ENCODE data around the gene AP3D1. TPM values are rescaled to one million over a fixed set of nuclear protein-coding genes. Genes with fewer than 3 reads are reported as not detected.

AP3D1 gene
- total RNA-seq, 1 donor from 2014 or later = 64.3 TPM

GRCh38 chr19:2061495-2062388 is 89.6 kb downstream of the AP3D1 start:
- peak; percentile 96 for DNase-seq

GRCh38 chr19:2060884-2061494 is 90.4 kb downstream of the AP3D1 start:
- DNase-seq = peak; percentile 74

GRCh38 chr19:2059422-2060201 is 91.8 kb downstream of the AP3D1 start:
- peak; percentile 47 for DNase-seq

- no peak for DNase-seq
Observed at GRCh38 chr19:2058570-2059421, 92.6 kb downstream of the AP3D1 start.

- DNase-seq = no peak
Observed at GRCh38 chr19:2057484-2058469, 93.6 kb downstream of the AP3D1 start.

- DNase-seq = no peak
Observed at GRCh38 chr19:2056837-2057192, 94.6 kb downstream of the AP3D1 start.

GRCh38 chr19:2055931-2056836 is 95.2 kb downstream of the AP3D1 start:
- no peak for DNase-seq

GRCh38 chr19:2054763-2055162 is 96.6 kb downstream of the AP3D1 start:
- DNase-seq = no peak

- DNase-seq = no peak
Observed at GRCh38 chr19:2053601-2054389, 97.6 kb downstream of the AP3D1 start.

GRCh38 chr19:2051773-2052704 is 99.3 kb downstream of the AP3D1 start:
- no peak for DNase-seq

GRCh38 chr19:2050991-2051772 is 100.2 kb downstream of the AP3D1 start, which contains the start of gene MKNK2:
Gene MKNK2 (minus strand): TSS chr19:2051244. CDS start chr19:2050851, 393 bp downstream.
- DNase-seq = peak; percentile 86

Other genes starting within 250 kb of the AP3D1 start
- gene ADAT3, start 246.2 kb downstream of the AP3D1 start, total RNA-seq = 1.2 TPM
- 11.1 TPM for gene SCAMP4, start 246.2 kb downstream of the AP3D1 start, total RNA-seq
- gene CSNK1G2, start 210.4 kb downstream of the AP3D1 start, total RNA-seq = 38.2 TPM
- gene BTBD2, start 135.9 kb downstream of the AP3D1 start, total RNA-seq = 49.1 TPM
- 16.8 TPM for gene MKNK2, start 100.3 kb downstream of the AP3D1 start, total RNA-seq
- 14.2 TPM for gene MOB3A, start 55.2 kb downstream of the AP3D1 start, total RNA-seq
- gene IZUMO4, start 54.7 kb downstream of the AP3D1 start, total RNA-seq = 2.2 TPM
- 4.7 TPM for gene DOT1L, start 12.4 kb upstream of the AP3D1 start, total RNA-seq
- 35.7 TPM for gene PLEKHJ1, start 84.8 kb upstream of the AP3D1 start, total RNA-seq
- 26.4 TPM for gene SF3A2, start 85.3 kb upstream of the AP3D1 start, total RNA-seq
- gene AMH, start 97.8 kb upstream of the AP3D1 start, total RNA-seq = not detected
- not detected for gene JSRP1, start 104.9 kb upstream of the AP3D1 start, total RNA-seq
- not detected for gene PEAK3, start 130.6 kb upstream of the AP3D1 start, total RNA-seq
- gene LINGO3, start 156.6 kb upstream of the AP3D1 start, total RNA-seq = 0.62 TPM
- gene LSM7, start 177.0 kb upstream of the AP3D1 start, total RNA-seq = 61.6 TPM
- 22.6 TPM for gene SPPL2B, start 177.1 kb upstream of the AP3D1 start, total RNA-seq
- 0.16 TPM for gene TMPRSS9, start 208.7 kb upstream of the AP3D1 start, total RNA-seq